ENCODE data around the gene MAP6. TPM values are rescaled to one million over a fixed set of nuclear protein-coding genes. Genes with fewer than 3 reads are reported as not detected.

MAP6 gene
- total and polyA plus RNA-seq, 2 experiments from 2014 or later = 2.9 to 5.6 TPM

DNA sequence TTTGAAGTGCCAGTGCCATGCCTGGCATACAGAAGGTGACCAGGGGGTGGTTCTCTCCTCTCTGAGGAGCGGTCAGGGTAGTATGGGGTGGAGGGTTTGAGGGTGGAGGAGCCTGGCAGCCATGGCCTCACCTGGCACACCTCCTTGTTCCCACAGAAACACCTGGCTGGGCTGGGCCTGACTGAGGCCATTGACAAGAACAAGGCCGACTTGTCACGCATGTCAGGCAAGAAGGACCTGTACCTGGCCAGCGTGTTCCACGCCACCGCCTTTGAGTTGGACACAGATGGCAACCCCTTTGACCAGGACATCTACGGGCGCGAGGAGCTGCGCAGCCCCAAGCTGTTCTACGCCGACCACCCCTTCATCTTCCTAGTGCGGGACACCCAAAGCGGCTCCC, 97.2 kb downstream of the MAP6 start:
- Histone ChIP-seq H3K27me3 (no peaks in the 10 kb centered on the region), H3K27ac (peak overlapping the region; percentile 74), H3K36me3 (peaks cover 78% of the 10 kb centered on the region), H3K4me1 (ENCODE audit: low read depth) (no peaks in the 10 kb centered on the region), H3K4me3 (no peak overlapping the region), H3K9me3 (ENCODE audit: low read depth) (no peaks in the 10 kb centered on the region)
- TF ChIP-seq, protein P1, sequence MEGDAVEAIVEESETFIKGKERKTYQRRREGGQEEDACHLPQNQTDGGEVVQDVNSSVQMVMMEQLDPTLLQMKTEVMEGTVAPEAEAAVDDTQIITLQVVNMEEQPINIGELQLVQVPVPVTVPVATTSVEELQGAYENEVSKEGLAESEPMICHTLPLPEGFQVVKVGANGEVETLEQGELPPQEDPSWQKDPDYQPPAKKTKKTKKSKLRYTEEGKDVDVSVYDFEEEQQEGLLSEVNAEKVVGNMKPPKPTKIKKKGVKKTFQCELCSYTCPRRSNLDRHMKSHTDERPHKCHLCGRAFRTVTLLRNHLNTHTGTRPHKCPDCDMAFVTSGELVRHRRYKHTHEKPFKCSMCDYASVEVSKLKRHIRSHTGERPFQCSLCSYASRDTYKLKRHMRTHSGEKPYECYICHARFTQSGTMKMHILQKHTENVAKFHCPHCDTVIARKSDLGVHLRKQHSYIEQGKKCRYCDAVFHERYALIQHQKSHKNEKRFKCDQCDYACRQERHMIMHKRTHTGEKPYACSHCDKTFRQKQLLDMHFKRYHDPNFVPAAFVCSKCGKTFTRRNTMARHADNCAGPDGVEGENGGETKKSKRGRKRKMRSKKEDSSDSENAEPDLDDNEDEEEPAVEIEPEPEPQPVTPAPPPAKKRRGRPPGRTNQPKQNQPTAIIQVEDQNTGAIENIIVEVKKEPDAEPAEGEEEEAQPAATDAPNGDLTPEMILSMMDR (IDR thresholded peaks at IDR 0.05; ENCODE audit: low read depth, low read length) = no peak
- DNase-seq (ENCODE audit: low read depth in 1 of 2, low spot score in 1 of 2) = no peak

DNA sequence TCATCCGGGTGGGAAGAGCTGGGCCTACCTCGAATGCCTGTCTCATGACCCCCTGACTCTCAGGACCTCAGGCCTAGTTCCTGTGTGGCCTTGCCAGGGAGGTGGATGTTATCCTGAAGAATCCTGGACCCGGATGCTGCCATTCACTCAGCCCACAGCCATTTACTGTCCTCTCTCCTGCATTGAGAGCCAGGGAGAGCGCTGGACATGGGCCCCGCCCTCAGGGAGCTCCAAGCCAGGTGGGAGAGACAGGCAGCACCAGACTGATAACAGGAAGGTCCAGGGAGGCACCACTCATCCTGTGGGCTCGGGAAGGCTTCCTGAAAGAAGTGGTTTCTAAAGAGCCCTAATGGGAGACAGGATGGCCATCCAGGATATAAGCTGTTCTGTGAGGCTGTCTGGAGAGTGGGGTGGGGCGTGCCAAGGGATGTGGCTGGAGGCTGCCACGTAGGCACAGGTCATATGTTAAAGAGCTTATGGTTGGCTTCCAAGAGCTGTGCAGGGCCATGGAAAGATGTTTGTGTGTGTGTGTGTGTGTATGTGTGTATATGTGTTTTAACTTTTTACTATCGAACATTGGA, 98.2 kb downstream of the MAP6 start:
- H3K9me3 ChIP-seq (ENCODE audit: low read depth) = no peaks in the 10 kb centered on the region
- DNase-seq (ENCODE audit: low read depth in 1 of 2, low spot score in 1 of 2) = no peak
- H3K36me3 ChIP-seq = peaks cover 83% of the 10 kb centered on the region
- H3K4me1 ChIP-seq (ENCODE audit: low read depth) = no peaks in the 10 kb centered on the region
- no peak overlapping the region for H3K4me3 ChIP-seq
- no peaks in the 10 kb centered on the region for H3K27me3 ChIP-seq
- TF ChIP-seq, protein P1 (IDR thresholded peaks at IDR 0.05; ENCODE audit: low read depth, low read length) = no peak
- peak overlapping the region; percentile 74 for H3K27ac ChIP-seq

DNA sequence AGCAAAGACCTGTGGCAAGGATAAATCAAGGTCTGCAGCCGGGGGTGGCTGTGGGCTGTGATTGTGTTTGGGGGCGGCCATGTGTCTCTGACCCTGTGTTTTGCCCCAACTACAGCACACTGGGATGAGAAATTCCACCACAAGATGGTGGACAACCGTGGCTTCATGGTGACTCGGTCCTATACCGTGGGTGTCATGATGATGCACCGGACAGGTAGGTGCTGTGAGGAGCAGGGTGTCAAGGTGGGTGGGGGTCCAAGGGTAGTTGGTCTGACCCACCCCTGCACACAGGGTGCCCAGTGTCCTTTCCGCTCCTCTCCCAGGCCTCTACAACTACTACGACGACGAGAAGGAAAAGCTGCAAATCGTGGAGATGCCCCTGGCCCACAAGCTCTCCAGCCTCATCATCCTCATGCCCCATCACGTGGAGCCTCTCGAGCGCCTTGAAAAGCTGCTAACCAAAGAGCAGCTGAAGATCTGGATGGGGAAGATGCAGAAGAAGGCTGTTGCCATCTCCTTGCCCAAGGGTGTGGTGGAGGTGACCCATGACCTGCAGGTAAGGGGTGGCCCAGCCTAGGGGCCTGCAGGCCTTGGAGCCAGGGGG, 100.1 kb downstream of the MAP6 start:
- no peak overlapping the region for H3K4me3 ChIP-seq
- no peaks in the 10 kb centered on the region for H3K9me3 ChIP-seq (ENCODE audit: low read depth)
- peaks cover 76% of the 10 kb centered on the region for H3K36me3 ChIP-seq
- TF ChIP-seq, protein P1 (IDR thresholded peaks at IDR 0.05; ENCODE audit: low read depth, low read length) = no peak
- peaks cover 12% of the 10 kb centered on the region for H3K4me1 ChIP-seq (ENCODE audit: low read depth)
- no peaks in the 10 kb centered on the region for H3K27me3 ChIP-seq
- no peak for DNase-seq (ENCODE audit: low read depth in 1 of 2, low spot score in 1 of 2)
- no peak overlapping the region for H3K27ac ChIP-seq

DNA sequence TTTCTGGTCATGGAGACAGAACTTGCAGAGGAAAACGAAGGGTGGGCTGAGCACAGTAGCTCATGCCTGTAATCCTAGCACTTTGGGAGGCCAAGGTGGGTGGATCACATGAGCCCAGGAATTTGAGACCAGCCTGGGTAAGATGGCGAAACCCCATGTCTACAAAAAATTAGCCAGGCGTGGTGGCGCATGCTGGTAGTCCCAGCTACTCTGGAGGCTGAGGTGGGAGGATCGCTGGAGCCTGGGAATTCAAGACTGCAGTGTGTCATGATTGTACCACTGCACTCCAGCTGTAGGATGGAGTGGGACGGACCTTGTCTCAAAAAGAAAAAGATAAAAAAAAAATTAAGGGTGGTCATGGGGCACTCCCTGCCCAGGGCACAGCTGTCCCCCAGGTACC, 100.9 kb downstream of the MAP6 start:
- no peak for DNase-seq (ENCODE audit: low read depth in 1 of 2, low spot score in 1 of 2)
- TF ChIP-seq, protein P1 (IDR thresholded peaks at IDR 0.05; ENCODE audit: low read depth, low read length) = no peak
- Histone ChIP-seq H3K36me3 (peaks cover 68% of the 10 kb centered on the region), H3K27ac (peak overlapping the region; percentile 7), H3K4me1 (ENCODE audit: low read depth) (peaks cover 14% of the 10 kb centered on the region), H3K4me3 (no peak overlapping the region), H3K27me3 (no peaks in the 10 kb centered on the region), H3K9me3 (ENCODE audit: low read depth) (no peaks in the 10 kb centered on the region)

DNA sequence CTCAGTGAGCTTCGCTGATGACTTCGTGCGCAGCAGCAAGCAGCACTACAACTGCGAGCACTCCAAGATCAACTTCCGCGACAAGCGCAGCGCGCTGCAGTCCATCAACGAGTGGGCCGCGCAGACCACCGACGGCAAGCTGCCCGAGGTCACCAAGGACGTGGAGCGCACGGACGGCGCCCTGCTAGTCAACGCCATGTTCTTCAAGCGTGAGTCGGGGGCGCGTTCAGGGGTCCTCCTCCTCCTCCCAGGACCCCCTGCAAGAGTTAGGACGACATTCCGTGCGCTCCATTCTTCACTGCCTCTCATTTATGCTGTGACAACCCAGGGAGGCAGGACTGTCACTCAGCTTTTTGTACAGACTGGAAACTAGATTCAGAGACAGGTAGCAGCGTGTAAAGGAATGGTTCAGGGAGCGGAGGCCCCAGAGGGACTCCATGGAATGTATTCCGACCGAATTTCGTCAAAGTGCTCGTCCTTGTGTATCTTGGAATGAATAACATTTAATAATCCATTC, 102.0 kb downstream of the MAP6 start:
- H3K27me3 ChIP-seq = no peaks in the 10 kb centered on the region
- no peak overlapping the region for H3K4me3 ChIP-seq
- no peaks in the 10 kb centered on the region for H3K9me3 ChIP-seq (ENCODE audit: low read depth)
- TF ChIP-seq, protein P1 (IDR thresholded peaks at IDR 0.05; ENCODE audit: low read depth, low read length) = no peak
- H3K4me1 ChIP-seq (ENCODE audit: low read depth) = peaks cover 14% of the 10 kb centered on the region
- DNase-seq (ENCODE audit: low read depth in 1 of 2, low spot score in 1 of 2) = no peak
- H3K27ac ChIP-seq = peak overlapping the region; percentile 32
- peaks cover 57% of the 10 kb centered on the region for H3K36me3 ChIP-seq
